GM19324 (cell line): Measurements from ENCODE around the gene MMP2.

ENCODE experiments used
- ATAC-seq: cut with Tn5 transposase; IDR thresholded peaks from one replicate; pipeline ENCODE4 v1.9.1; 2021; ENCODE audit warnings: mild to moderate bottlenecking, moderate library complexity; ENCODE audit not compliant: unreplicated experiment, low FRiP score

The MMP2 gene

GRCh38 chr16:55491691-55492090 is 12.7 kb downstream of the MMP2 start:
- no peak for ATAC-seq

GRCh38 chr16:55492756-55493380 is 13.9 kb downstream of the MMP2 start:
- no peak for ATAC-seq

GRCh38 chr16:55494994-55495421 is 16.0 kb downstream of the MMP2 start:
- no peak for ATAC-seq

GRCh38 chr16:55495616-55496289 is 16.8 kb downstream of the MMP2 start:
- ATAC-seq: no peak

GRCh38 chr16:55496509-55497145 is 17.6 kb downstream of the MMP2 start:
- ATAC-seq: no peak

- ATAC-seq: no peak
Observed at GRCh38 chr16:55497558-55497957, 18.6 kb downstream of the MMP2 start.

- ATAC-seq: no peak
Observed at GRCh38 chr16:55498101-55498500, 19.1 kb downstream of the MMP2 start.

- no peak for ATAC-seq
Observed at GRCh38 chr16:55499281-55499680, 20.3 kb downstream of the MMP2 start.

GRCh38 chr16:55499951-55500529 is 21.0 kb downstream of the MMP2 start:
- ATAC-seq: no peak

- ATAC-seq: no peak
Observed at GRCh38 chr16:55500530-55501011, 21.6 kb downstream of the MMP2 start.

- no peak for ATAC-seq
Observed at GRCh38 chr16:55501549-55502322, 22.7 kb downstream of the MMP2 start.

GRCh38 chr16:55502801-55503366 is 23.9 kb downstream of the MMP2 start:
- no peak for ATAC-seq

- no peak for ATAC-seq
Observed at GRCh38 chr16:55503726-55504550, 24.9 kb downstream of the MMP2 start.

GRCh38 chr16:55505333-55506015 is 26.5 kb downstream of the MMP2 start:
- ATAC-seq: no peak

- no peak for ATAC-seq
Observed at GRCh38 chr16:55506083-55506482, 27.1 kb downstream of the MMP2 start.

- ATAC-seq: no peak
Observed at GRCh38 chr16:55506708-55507107, 27.7 kb downstream of the MMP2 start.

GRCh38 chr16:55508271-55508921 is 29.4 kb downstream of the MMP2 start:
- no peak for ATAC-seq
